Keratinocyte (primary cell): Measurements from ENCODE around the gene GDPD5. TPM values are rescaled to one million over a fixed set of nuclear protein-coding genes. Genes with fewer than 3 reads are reported as not detected.

Experiments used
- DNase-seq: peaks from one replicate; pipeline ENCODE4 v3.0.0-alpha.2; 2011; ENCODE audit warnings: low read depth, missing footprints, low spot score
- FAIRE-seq: peaks from 2 replicates; lab custom pipeline; 2011; peaks lifted over from hg19 to GRCh38; lab: Jason Lieb, UNC
- H2AFZ ChIP-seq: 2 replicates; pipeline ENCODE4 v1.6.0; 2012; ENCODE audit warnings: low read length, control low read depth, inconsistent platforms; ENCODE audit not compliant: control insufficient read depth
- H3K27ac ChIP-seq: 2 replicates; pipeline ENCODE4 v1.5.1; 2011; ENCODE audit warnings: low read length; ENCODE audit not compliant: control insufficient read depth, insufficient read depth
- H3K27me3 ChIP-seq: 3 replicates; pipeline ENCODE4 v1.6.0; 2011; ENCODE audit warnings: low read length; ENCODE audit not compliant: control insufficient read depth, insufficient read depth; ENCODE audit errors: extremely low read depth
- H3K36me3 ChIP-seq, 2 experiments: 2 replicates in 1 of 2; 3 replicates in 1 of 2; pipeline ENCODE4 v1.5.1; 2011; ENCODE audit warnings: low read length in 2 of 2, mild to moderate bottlenecking in 1 of 2; ENCODE audit not compliant: control insufficient read depth in 2 of 2, insufficient read depth in 2 of 2; ENCODE audit errors: extremely low read depth in 1 of 2
- H3K4me1 ChIP-seq: 3 replicates; pipeline ENCODE4 v1.5.1; 2011; ENCODE audit warnings: low read length; ENCODE audit not compliant: control insufficient read depth, insufficient read depth; ENCODE audit errors: extremely low read depth
- H3K4me2 ChIP-seq: 3 replicates; pipeline ENCODE4 v1.6.0; 2011; ENCODE audit warnings: low read depth, low read length; ENCODE audit not compliant: control insufficient read depth, insufficient read depth; ENCODE audit errors: extremely low read depth
- H3K4me3 ChIP-seq, 3 experiments: fragments of 200-600 bp in 1 of 3; sonication (generic) in 1 of 3; 2 replicates in 2 of 3; 3 replicates in 1 of 3; pipeline ENCODE4 v1.5.1; 2011 to 2016; ENCODE audit warnings: low read length in 3 of 3, mild to moderate bottlenecking in 3 of 3, control low read depth in 2 of 3, inconsistent platforms in 1 of 3, low read depth in 1 of 3, mixed read lengths in 1 of 3, mixed run types in 1 of 3, moderate library complexity in 1 of 3; ENCODE audit not compliant: control insufficient read depth in 2 of 3, insufficient read depth in 2 of 3; ENCODE audit errors: extremely low read depth in 1 of 3
- H3K79me2 ChIP-seq: 2 replicates; pipeline ENCODE4 v1.6.0; 2012; ENCODE audit warnings: low read length; ENCODE audit not compliant: control insufficient read depth, insufficient read depth
- H3K9ac ChIP-seq: 3 replicates; pipeline ENCODE4 v1.6.0; 2011; ENCODE audit warnings: low read length; ENCODE audit not compliant: control insufficient read depth, insufficient read depth; ENCODE audit errors: extremely low read depth
- H3K9me1 ChIP-seq: 3 replicates; pipeline ENCODE4 v1.6.0; 2011; ENCODE audit warnings: low read length; ENCODE audit not compliant: control insufficient read depth, insufficient read depth; ENCODE audit errors: extremely low read depth
- H3K9me3 ChIP-seq: 2 replicates; pipeline ENCODE4 v1.5.1; 2012; ENCODE audit warnings: low read depth, low read length; ENCODE audit not compliant: control insufficient read depth
- H4K20me1 ChIP-seq: 3 replicates; pipeline ENCODE4 v1.6.0; 2011; ENCODE audit warnings: low read length; ENCODE audit not compliant: control insufficient read depth, insufficient read depth; ENCODE audit errors: extremely low read depth
- EZH2 ChIP-seq: IDR thresholded peaks from one replicate; pipeline ENCODE4 v1.6.1; 2012; ENCODE audit warnings: inconsistent platforms, mild to moderate bottlenecking, low read length, moderate library complexity
- dilution Hi-C: fragments of 300-500 bp; cut with MboI; formaldehyde crosslinking; loops from one replicate; pipeline ENCODE4 v1.7.0; 2020; ENCODE audit warnings: low sequenced_read_pairs; ENCODE audit not compliant: extremely low pct_ligation_motif_present
- polyA plus RNA-seq, 5 experiments: library from polyadenylated mRNA; depleted of rRNA in 3 of 5; stranded (reverse) in 3 of 5; stranded (forward) in 1 of 5; unstranded in 1 of 5; fragments of >200 nt; gene quantifications; 1 replicate in 1 of 5; 2 replicates in 3 of 5; 3 replicates in 1 of 5; pipeline versions ENCODE4 v1.2.1 to v1.2.3, GENCODE V29; 2011 to 2012; ENCODE audit warnings: missing spikeins in 2 of 5, low read depth in 1 of 5, low replicate concordance in 1 of 5
- TF ChIP-seq, protein P1 (sequence below), 3 experiments: IDR thresholded peaks in 1 of 3; conservative IDR thresholded peaks in 1 of 3; optimal IDR thresholded peaks in 1 of 3; 2 replicates in 2 of 3; 3 replicates in 1 of 3; pipeline versions ENCODE3 to v1.5.1; 2011; ENCODE audit warnings: low read length in 3 of 3, mild to moderate bottlenecking in 3 of 3, moderate library complexity in 2 of 3, control low read depth in 1 of 3, inconsistent platforms in 1 of 3; ENCODE audit not compliant: insufficient read depth in 2 of 3; ENCODE audit errors: extremely low read depth in 1 of 3

Gene GDPD5
- polyA plus RNA-seq, 1 donor (not counting 4 experiments of a cell fraction or from before 2014, with no cell fraction given): 2.1 TPM

DNA sequence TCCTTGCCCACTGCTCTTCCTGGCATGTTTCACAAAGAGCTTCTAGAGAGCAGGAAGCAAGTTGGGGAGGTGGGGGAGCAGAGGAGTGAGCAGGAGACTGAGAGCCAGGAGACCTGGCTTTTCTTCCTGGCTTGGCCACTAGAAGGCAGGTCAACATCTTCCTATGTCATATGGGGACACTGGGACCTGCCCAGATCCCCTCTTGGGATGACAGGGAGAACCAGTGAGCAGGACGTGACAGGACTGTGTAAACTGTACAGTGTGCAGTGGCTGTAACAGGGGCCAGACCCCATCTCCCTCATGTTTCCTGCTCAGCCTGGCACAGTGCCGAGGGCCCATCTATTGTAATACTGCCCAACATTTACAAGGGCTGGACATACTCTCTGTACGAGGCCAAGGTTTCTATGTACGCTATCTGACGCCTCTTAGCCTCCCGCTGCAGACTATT lies 29.4 kb downstream of the GDPD5 start:
- no peak for DNase-seq
- dilution Hi-C loops: no loop called here
- no peaks in the 10 kb centered on the region for H4K20me1 ChIP-seq
- no peak for FAIRE-seq
- H3K9me3 ChIP-seq: no peaks in the 10 kb centered on the region
- H3K27ac ChIP-seq: no peak overlapping the region
- H3K36me3 ChIP-seq: no peaks in the 10 kb centered on the region
- TF ChIP-seq EZH2: no peak
- TF ChIP-seq, protein P1, sequence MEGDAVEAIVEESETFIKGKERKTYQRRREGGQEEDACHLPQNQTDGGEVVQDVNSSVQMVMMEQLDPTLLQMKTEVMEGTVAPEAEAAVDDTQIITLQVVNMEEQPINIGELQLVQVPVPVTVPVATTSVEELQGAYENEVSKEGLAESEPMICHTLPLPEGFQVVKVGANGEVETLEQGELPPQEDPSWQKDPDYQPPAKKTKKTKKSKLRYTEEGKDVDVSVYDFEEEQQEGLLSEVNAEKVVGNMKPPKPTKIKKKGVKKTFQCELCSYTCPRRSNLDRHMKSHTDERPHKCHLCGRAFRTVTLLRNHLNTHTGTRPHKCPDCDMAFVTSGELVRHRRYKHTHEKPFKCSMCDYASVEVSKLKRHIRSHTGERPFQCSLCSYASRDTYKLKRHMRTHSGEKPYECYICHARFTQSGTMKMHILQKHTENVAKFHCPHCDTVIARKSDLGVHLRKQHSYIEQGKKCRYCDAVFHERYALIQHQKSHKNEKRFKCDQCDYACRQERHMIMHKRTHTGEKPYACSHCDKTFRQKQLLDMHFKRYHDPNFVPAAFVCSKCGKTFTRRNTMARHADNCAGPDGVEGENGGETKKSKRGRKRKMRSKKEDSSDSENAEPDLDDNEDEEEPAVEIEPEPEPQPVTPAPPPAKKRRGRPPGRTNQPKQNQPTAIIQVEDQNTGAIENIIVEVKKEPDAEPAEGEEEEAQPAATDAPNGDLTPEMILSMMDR (optimal IDR thresholded peaks at IDR 0.05 in 1 of 3, IDR thresholded peaks at IDR 0.05 in 1 of 3, conservative IDR thresholded peaks at IDR 0.05 in 1 of 3; ENCODE audit: extremely low read depth in 1 of 3, insufficient read depth in 2 of 3, low read length in 3 of 3): peak in 1 of 3 experiments; percentile 13
- H3K4me2 ChIP-seq: no peak overlapping the region
- no peaks in the 10 kb centered on the region for H3K27me3 ChIP-seq
- H3K4me1 ChIP-seq: peaks cover 35% of the 10 kb centered on the region
- no peak overlapping the region for H2AFZ ChIP-seq
- H3K79me2 ChIP-seq: no peaks in the 10 kb centered on the region
- H3K9me1 ChIP-seq: no peaks in the 10 kb centered on the region
- H3K4me3 ChIP-seq: no peak overlapping the region
- no peak overlapping the region for H3K9ac ChIP-seq

- Histone ChIP-seq H2AFZ (no peak overlapping the region), H3K27me3 (no peaks in the 10 kb centered on the region), H3K36me3 (no peaks in the 10 kb centered on the region), H3K9me3 (no peaks in the 10 kb centered on the region), H3K4me2 (no peak overlapping the region), H4K20me1 (no peaks in the 10 kb centered on the region), H3K79me2 (no peaks in the 10 kb centered on the region), H3K9ac (no peak overlapping the region), H3K4me3 (no peak overlapping the region), H3K9me1 (no peaks in the 10 kb centered on the region), H3K4me1 (peaks cover 31% of the 10 kb centered on the region), H3K27ac (no peak overlapping the region)
- DNase-seq: no peak
- no peak for FAIRE-seq
- dilution Hi-C loops: no loop called here
- TF ChIP-seq, protein P1 (optimal IDR thresholded peaks at IDR 0.05 in 1 of 3, IDR thresholded peaks at IDR 0.05 in 1 of 3, conservative IDR thresholded peaks at IDR 0.05 in 1 of 3; ENCODE audit: extremely low read depth in 1 of 3, insufficient read depth in 2 of 3, low read length in 3 of 3): no peak
- no peak for TF ChIP-seq EZH2
Measured at GRCh38 chr11:75495749-75496304, 29.9 kb downstream of the GDPD5 start.
